HepG2 (cell line): Measurements from ENCODE around the gene HBS1L. TPM values are rescaled to one million over a fixed set of nuclear protein-coding genes. Genes with fewer than 3 reads are reported as not detected.

Experiments used
- ATAC-seq: fragments of 200-7000 bp; cut with Tn5 transposase; 3 replicates; pipeline ENCODE4 v1.9.1; 2020; ENCODE audit warnings: mild to moderate bottlenecking, moderate library complexity
- BruUV-seq: library from RNA; stranded (reverse); fragments of 400-500 nt; replicated peaks from 2 replicates; lab custom pipeline; 2021; lab: Mats Ljungman, UMichigan
- CTCF ChIA-PET: fragments of 300-600 bp; formaldehyde crosslinking; extraction: SDS; loops from one replicate; lab custom pipeline; 2021; ENCODE audit warnings: low total read pairs, inconsistent platforms, low intra/inter-chr PET ratio; lab: Yijun Ruan, JAX
- POLR2A ChIA-PET: fragments of 350-600 bp; sonication (Branson Sonifier 250); formaldehyde crosslinking; loops from one replicate; lab custom pipeline; 2020; ENCODE audit warnings: antibody characterized with exemption, inconsistent platforms; lab: Yijun Ruan, JAX
- DNase-seq: peaks from one replicate; pipeline ENCODE4 v3.0.0-alpha.2; 2015; ENCODE audit warnings: low spot score
- FAIRE-seq: peaks from 3 replicates; lab custom pipeline; 2011; peaks lifted over from hg19 to GRCh38; lab: Jason Lieb, UNC
- H2AFZ ChIP-seq: one replicate; pipeline ENCODE4 v1.6.1; 2011; ENCODE audit warnings: low read length, inconsistent platforms
- H3K27ac ChIP-seq: fragments of 300-600 bp; 3 replicates; pipeline ENCODE4 v1.8.0; 2011; ENCODE audit warnings: mixed run types, mild to moderate bottlenecking, mixed read lengths, low read length, inconsistent platforms; ENCODE audit not compliant: insufficient read depth; ENCODE audit errors: extremely low read length
- H3K27me3 ChIP-seq, 2 experiments: fragments of 200-600 bp in 1 of 2; 2 replicates in 1 of 2; 3 replicates in 1 of 2; pipeline versions ENCODE4 v1.6.0 to v1.8.0; 2011; ENCODE audit warnings: low read length in 2 of 2, mild to moderate bottlenecking in 2 of 2, moderate library complexity in 2 of 2, inconsistent platforms in 1 of 2; ENCODE audit not compliant: insufficient read depth in 2 of 2, control insufficient read depth in 1 of 2
- H3K36me3 ChIP-seq, 2 experiments: fragments of 200-600 bp in 1 of 2; replicated peaks in 1 of 2; 2 replicates in 1 of 2; 3 replicates in 1 of 2; pipeline versions ENCODE4 v1.5.1 to v1.8.0; 2011; ENCODE audit warnings: low read length in 2 of 2, inconsistent platforms in 1 of 2; ENCODE audit not compliant: insufficient read depth in 2 of 2, control insufficient read depth in 1 of 2
- H3K4me1 ChIP-seq: 2 replicates; pipeline ENCODE4 v1.5.1; 2012; ENCODE audit warnings: low read length, inconsistent platforms; ENCODE audit not compliant: insufficient read depth
- H3K4me2 ChIP-seq: 2 replicates; pipeline ENCODE4 v1.6.0; 2011; ENCODE audit warnings: low read depth, low read length, inconsistent platforms
- H3K4me3 ChIP-seq, 3 experiments: fragments of 200-600 bp in 1 of 3; sonication (generic), shearing (Covaris generic) in 1 of 3; replicated peaks in 1 of 3; 2 replicates each; pipeline ENCODE4 v1.5.1; 2011 to 2016; ENCODE audit warnings: low read length in 3 of 3, inconsistent platforms in 2 of 3, low read depth in 2 of 3, mild to moderate bottlenecking in 2 of 3, control low read depth in 1 of 3, mixed read lengths in 1 of 3; ENCODE audit not compliant: insufficient read depth in 1 of 3
- H3K79me2 ChIP-seq: one replicate; pipeline ENCODE4 v1.6.1; 2011; ENCODE audit warnings: low read length, inconsistent platforms; ENCODE audit not compliant: insufficient read depth
- H3K9ac ChIP-seq: 2 replicates; pipeline ENCODE4 v1.6.0; 2011; ENCODE audit warnings: mild to moderate bottlenecking, low read depth, low read length, inconsistent platforms; ENCODE audit not compliant: insufficient read depth
- H3K9me3 ChIP-seq: 2 replicates; pipeline ENCODE4 v1.5.1; 2012; ENCODE audit warnings: mild to moderate bottlenecking, low read length
- H4K20me1 ChIP-seq: 2 replicates; pipeline ENCODE4 v1.6.0; 2011; ENCODE audit warnings: inconsistent platforms, mild to moderate bottlenecking, low read length, moderate library complexity; ENCODE audit not compliant: insufficient read depth
- SOX6 ChIP-seq, 2 experiments: fragments of 450-650 bp in 1 of 2; sonication (generic) in 1 of 2; formaldehyde crosslinking in 1 of 2; IDR thresholded peaks; 2 replicates each; pipeline versions ENCODE4 v1.4.0 to v1.6.1; 2017 to 2020; ENCODE audit warnings: antibody characterized with exemption in 1 of 2, mild to moderate bottlenecking in 1 of 2, missing genetic modification reagents in 1 of 2
- ZNF263 ChIP-seq: sonication (generic); formaldehyde crosslinking; IDR thresholded peaks from 2 replicates; pipeline ENCODE4 v1.4.0; 2020; ENCODE audit warnings: missing genetic modification reagents
- ZNF431 ChIP-seq: sonication (generic); formaldehyde crosslinking; IDR thresholded peaks from 2 replicates; pipeline ENCODE4 v1.9.0; 2022; ENCODE audit warnings: missing genetic modification reagents, low read depth, mild to moderate bottlenecking, borderline replicate concordance
- WGBS: methylation state at CpG from one replicate; pipeline ENCODE4 v1.1.6; 2017; ENCODE audit warnings: low lambda C conversion rate; 5-methylcytosine and 5-hydroxymethylcytosine counted together
- in situ Hi-C: cut with HindIII; loops from 2 replicates; pipeline ENCODE4 v1.10.0; 2017; ENCODE audit warnings: low pct_unique_long_range_greater_than_20kb; ENCODE audit not compliant: extremely low pct_ligation_motif_present
- intact Hi-C: fragments of 100-400 bp; cut with micrococcal nuclease; formaldehyde crosslinking; loops from one replicate; pipeline ENCODE4 v1.10.0; 2022; ENCODE audit not compliant: unreplicated experiment
- polyA plus RNA-seq, 8 experiments: library from polyadenylated mRNA; depleted of rRNA in 3 of 8; stranded (reverse) in 7 of 8; unstranded in 1 of 8; fragments of >200 nt; fragmentation: Illumina TruSeq in 4 of 8; extraction: Trizol in 4 of 8; gene quantifications; 2 replicates each; pipeline versions ENCODE4 v1.2.1 to v1.2.3, GENCODE V29; 2011 to 2016; ENCODE audit warnings: low read depth in 4 of 8, missing spikeins in 1 of 8, mixed read lengths in 1 of 8; ENCODE audit not compliant: insufficient read depth in 1 of 8
- total RNA-seq, 5 experiments: library from RNA; depleted of rRNA; stranded (reverse); fragments of >200 nt; fragmentation: Illumina TruSeq; extraction: Trizol; gene quantifications; 2 replicates each; pipeline ENCODE4 v1.2.3, GENCODE V29; 2016; ENCODE audit warnings: low read depth in 1 of 5
- TF ChIP-seq, protein P1 (sequence below): sonication (generic); formaldehyde crosslinking; IDR thresholded peaks from 2 replicates; pipeline ENCODE4 v1.4.0; 2020; ENCODE audit warnings: missing genetic modification reagents
- TF ChIP-seq, protein P2 (sequence below): sonication (generic); formaldehyde crosslinking; IDR thresholded peaks from 2 replicates; pipeline ENCODE4 v1.8.0; 2022; ENCODE audit warnings: mild to moderate bottlenecking, missing genetic modification reagents, borderline replicate concordance
- TF ChIP-seq, protein P3 (sequence below): sonication (generic); formaldehyde crosslinking; IDR thresholded peaks from 2 replicates; pipeline ENCODE4 v1.8.0; 2022; ENCODE audit warnings: mild to moderate bottlenecking, missing genetic modification reagents, moderate library complexity

HBS1L gene
- total and polyA plus RNA-seq, 2 of the 13 experiments (the other 11 are each of a cell fraction or from before 2014, with no cell fraction given) = 44.1 to 138 TPM

DNA sequence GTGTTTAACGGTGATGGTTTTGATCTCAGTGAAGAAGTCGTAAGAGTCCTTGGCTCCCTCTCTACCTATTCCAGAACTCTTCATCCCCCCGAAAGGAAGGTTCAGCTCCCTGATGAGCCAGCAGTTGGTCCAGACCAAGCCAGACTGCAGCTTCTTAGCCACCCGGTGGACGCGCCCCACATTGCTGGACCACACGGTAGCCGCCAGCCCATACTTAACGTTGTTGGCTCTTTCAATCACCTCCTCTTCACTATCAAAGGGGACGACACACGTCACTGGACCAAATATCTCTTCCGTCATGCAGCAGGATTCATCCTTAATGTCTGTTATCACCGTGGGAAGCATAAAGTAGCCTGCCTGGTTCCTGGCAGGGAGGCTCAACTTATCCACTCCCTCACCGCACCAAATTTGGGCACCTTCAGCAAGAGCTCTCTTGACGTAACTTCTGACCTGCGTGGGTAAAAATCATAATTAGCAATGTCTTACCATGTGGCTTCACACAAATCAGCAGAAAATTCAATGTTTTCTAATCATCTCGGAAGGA is 136.1 kb downstream of the HBS1L start:
- intact Hi-C loops = no loop called here
- 89% methylated on average over 17 of the region's 17 CpGs for WGBS
- BruUV-seq = no TSS peak
- Histone ChIP-seq H4K20me1 (no peaks in the 10 kb centered on the region), H3K9me3 (no peaks in the 10 kb centered on the region), H3K27me3 (no peaks in the 10 kb centered on the region), H3K9ac (no peak overlapping the region), H3K4me2 (no peak overlapping the region), H3K36me3 (no peaks in the 10 kb centered on the region), H3K79me2 (no peaks in the 10 kb centered on the region), H3K4me3 (no peak overlapping the region), H2AFZ (no peak overlapping the region), H3K4me1 (no peaks in the 10 kb centered on the region), H3K27ac (no peak overlapping the region)
- ChIA-PET CTCF (no interaction called here), POLR2A (no interaction called here)
- TF ChIP-seq, protein P1, sequence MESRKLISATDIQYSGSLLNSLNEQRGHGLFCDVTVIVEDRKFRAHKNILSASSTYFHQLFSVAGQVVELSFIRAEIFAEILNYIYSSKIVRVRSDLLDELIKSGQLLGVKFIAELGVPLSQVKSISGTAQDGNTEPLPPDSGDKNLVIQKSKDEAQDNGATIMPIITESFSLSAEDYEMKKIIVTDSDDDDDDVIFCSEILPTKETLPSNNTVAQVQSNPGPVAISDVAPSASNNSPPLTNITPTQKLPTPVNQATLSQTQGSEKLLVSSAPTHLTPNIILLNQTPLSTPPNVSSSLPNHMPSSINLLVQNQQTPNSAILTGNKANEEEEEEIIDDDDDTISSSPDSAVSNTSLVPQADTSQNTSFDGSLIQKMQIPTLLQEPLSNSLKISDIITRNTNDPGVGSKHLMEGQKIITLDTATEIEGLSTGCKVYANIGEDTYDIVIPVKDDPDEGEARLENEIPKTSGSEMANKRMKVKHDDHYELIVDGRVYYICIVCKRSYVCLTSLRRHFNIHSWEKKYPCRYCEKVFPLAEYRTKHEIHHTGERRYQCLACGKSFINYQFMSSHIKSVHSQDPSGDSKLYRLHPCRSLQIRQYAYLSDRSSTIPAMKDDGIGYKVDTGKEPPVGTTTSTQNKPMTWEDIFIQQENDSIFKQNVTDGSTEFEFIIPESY = peak; percentile 99
- TF ChIP-seq, protein P2, sequence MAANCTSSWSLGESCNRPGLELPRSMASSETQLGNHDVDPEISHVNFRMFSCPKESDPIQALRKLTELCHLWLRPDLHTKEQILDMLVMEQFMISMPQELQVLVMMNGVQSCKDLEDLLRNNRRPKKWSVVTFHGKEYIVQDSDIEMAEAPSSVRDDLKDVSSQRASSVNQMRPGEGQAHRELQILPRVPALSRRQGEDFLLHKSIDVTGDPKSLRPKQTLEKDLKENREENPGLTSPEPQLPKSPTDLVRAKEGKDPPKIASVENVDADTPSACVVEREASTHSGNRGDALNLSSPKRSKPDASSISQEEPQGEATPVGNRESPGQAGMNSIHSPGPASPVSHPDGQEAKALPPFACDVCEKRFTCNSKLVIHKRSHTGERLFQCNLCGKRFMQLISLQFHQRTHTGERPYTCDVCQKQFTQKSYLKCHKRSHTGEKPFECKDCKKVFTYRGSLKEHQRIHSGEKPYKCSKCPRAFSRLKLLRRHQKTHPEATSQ (CRISPR knock-in tag) = no peak
- ATAC-seq = peak; percentile 38; the same call in 2 of the 3 replicates
- in situ Hi-C loops = no loop called here
- FAIRE-seq = no peak
- DNase-seq = no peak

- Histone ChIP-seq H3K27me3 (no peaks in the 10 kb centered on the region; a peak in 1 of 5 replicates), H3K4me1 (no peaks in the 10 kb centered on the region), H3K4me2 (no peak overlapping the region), H3K36me3 (no peaks in the 10 kb centered on the region), H4K20me1 (no peaks in the 10 kb centered on the region), H3K9me3 (no peaks in the 10 kb centered on the region), H3K79me2 (no peaks in the 10 kb centered on the region), H2AFZ (no peak overlapping the region), H3K27ac (no peak overlapping the region), H3K9ac (no peak overlapping the region), H3K4me3 (no peak overlapping the region)
- ChIA-PET POLR2A (no interaction called here), CTCF (no interaction called here)
- WGBS = 68% methylated on average over 1 of the region's 1 CpG
- no peak for FAIRE-seq
- no TSS peak for BruUV-seq
- intact Hi-C loops (no loop called here), in situ Hi-C loops (no loop called here)
- TF ChIP-seq, protein P3, sequence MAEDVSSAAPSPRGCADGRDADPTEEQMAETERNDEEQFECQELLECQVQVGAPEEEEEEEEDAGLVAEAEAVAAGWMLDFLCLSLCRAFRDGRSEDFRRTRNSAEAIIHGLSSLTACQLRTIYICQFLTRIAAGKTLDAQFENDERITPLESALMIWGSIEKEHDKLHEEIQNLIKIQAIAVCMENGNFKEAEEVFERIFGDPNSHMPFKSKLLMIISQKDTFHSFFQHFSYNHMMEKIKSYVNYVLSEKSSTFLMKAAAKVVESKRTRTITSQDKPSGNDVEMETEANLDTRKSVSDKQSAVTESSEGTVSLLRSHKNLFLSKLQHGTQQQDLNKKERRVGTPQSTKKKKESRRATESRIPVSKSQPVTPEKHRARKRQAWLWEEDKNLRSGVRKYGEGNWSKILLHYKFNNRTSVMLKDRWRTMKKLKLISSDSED (CRISPR knock-in tag) = no peak
- TF ChIP-seq SOX6 (IDR thresholded peaks at IDR 0.05) (no peak), SOX6 (CRISPR knock-in tag; IDR thresholded peaks at IDR 0.05) (no peak), ZNF431 (no peak), ZNF263 (CRISPR knock-in tag) (no peak)
- no peak for ATAC-seq
- no peak for DNase-seq
Observed at GRCh38 chr6:134911547-134911946, 143.1 kb downstream of the HBS1L start.
